NK-92 treated with Interleukin-12 subunit alpha and Interleukin-12 subunit beta, amount 100 ng/mL, for 24 hours (cell line): ENCODE measurements around the gene RBM20.

Experiments
- DNase-seq: peaks from one replicate; lab custom pipeline; 2025; lab: John Stamatoyannopoulos, UW

The RBM20 gene

DNA sequence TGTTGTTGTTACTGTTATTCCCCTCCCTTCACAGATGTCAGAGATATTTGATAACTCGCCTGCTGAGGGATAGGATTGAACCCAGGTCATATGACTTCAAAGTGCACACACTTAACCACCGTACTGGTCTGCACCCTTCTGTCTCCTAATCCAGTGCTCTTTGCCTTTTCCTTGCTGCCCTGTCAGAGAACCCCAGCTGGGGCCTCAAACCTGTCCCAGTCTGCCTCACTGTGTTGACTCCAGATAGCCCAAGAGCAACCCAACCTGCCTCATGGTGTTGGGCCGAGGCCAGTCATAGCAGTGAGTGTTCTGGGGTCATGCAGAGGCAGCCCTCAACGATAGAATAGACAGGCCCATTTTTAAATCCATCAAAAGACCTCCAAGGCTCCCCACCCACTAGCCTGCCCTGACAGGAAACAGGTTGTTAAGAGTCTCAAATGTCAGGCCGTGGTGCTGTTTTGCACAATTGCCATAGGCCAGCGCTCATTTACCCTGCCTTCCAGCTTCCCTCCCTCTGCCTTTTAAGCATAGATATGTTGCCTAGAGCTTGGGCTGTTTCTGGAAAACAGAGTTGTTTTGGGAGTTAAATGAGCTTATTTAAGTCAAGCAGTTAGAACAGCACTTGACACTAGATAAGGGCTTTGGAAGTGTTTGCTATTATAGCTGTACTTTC is 190.6 kb downstream of the RBM20 start:
- DNase-seq: no peak

DNA sequence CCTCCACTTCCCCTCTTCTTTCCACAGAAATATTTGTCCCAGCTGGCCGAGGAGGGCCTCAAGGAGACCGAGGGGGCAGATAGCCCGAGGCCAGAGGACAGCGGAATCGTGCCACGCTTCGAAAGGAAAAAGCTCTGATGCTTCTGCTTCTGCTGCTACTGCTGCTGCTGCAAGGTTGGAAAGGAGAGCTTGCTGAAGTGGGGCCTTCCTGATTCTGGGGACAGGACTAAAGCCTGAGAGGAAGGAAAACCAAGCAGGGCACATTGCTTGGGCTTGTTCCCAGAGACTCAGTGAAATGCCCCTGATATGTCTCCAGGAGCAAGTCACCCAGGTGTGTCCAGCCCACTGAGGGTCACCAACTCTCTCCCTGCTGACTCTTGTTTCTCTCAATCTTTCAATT is 191.7 kb downstream of the RBM20 start:
- DNase-seq: no peak

- DNase-seq: no peak
Measured at GRCh38 chr10:110836706-110837105, 192.6 kb downstream of the RBM20 start.

- DNase-seq: no peak
Measured at GRCh38 chr10:110837418-110838171, 193.5 kb downstream of the RBM20 start.

- DNase-seq: no peak
Measured at GRCh38 chr10:110840225-110840922, 196.2 kb downstream of the RBM20 start.

DNA sequence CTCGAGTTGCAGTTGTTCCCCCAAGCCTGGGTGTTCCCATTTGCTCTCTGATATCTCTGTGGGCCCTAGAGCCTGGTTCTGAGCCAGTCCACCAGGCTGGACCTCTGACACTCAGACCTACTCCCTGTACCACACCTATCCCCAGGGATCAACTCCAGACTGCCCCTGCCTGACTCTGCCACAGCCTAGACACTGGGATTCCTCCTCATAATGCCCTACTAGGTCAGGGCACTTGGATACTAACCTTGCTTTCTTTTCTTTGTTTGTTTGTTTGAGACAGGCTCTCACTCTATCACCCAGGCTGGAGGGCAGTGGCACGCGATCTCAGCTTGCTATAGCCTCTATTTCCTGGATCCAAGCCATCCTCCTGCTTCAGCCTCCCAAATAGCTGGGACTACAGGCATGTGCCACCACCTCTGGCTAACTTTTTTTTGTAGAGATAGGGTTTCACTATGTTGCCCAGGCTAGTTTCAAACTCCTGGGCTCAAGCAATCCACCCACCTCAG is 196.8 kb downstream of the RBM20 start:
- no peak for DNase-seq

DNA sequence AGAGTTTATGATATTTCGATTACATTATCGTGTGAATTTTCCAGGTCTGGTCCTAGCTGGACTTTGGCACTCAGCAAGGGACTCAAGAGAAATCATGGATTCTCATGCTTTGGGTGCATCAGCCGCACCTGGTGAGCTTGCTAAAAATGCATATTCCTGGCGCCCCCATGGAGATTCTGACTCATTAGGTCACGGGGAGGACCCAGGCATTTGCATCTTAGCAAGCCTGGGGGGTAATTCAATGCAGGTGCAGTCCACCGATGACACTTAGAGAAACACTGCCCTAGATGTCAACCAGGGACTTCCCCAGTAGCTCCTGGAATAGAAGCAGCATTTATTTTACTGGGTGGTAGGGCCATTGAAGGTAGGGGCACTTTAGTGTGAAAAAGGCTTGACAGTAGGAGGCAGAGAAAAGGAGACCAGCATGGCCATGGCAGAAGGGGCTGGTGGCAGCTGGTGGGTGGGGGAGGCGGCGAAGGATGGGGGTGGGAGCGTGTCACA is 197.7 kb downstream of the RBM20 start:
- DNase-seq: no peak

DNA sequence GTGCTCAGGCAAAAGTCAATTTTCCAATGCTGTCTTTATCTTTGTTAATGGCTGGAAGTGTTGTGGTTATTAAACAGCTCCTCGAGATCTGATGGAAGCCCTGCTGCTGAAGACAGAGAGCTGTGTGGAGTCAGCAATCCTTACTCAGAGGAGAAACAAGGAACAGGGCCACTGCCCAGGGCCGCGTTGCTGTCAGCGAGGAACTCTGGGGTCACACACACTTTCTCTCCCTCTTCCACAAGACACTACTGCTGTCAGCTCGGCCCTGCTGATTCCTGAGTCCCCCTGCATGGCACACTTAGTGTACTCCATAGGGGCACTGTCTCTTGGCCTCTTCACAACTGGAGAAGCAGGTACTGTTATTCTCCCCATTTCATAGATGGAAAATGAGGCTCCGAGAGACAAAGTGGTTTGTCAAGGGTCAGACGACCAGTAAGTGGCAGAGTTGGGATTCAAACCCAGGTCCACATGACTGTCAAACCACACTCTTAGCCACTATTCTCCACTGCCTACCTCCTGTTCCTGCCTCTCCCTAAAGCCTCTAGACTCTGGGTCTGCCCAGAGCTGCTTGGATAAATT is 198.3 kb downstream of the RBM20 start:
- DNase-seq: no peak

DNA sequence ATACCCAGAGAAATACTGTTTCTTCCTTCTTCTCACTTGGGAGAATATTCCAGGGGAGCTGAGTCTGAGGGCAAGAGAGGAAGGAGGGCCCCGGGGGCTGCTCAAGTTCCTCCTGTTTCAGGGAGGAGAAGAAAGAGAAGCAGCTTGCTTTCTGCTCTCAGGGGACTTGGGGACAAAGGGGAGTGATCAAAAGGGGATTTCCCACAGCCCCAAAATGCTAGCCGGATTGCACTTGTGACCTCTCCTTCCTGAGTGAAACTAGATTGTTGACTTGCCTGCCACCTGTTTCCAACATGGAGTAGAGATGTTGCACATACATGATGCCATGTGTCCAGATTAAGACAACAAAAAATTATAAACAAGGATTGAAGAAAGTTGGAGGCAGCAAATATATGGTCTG is 198.9 kb downstream of the RBM20 start:
- no peak for DNase-seq

GRCh38 chr10:110843796-110844616 is 199.9 kb downstream of the RBM20 start:
- DNase-seq: no peak

DNA sequence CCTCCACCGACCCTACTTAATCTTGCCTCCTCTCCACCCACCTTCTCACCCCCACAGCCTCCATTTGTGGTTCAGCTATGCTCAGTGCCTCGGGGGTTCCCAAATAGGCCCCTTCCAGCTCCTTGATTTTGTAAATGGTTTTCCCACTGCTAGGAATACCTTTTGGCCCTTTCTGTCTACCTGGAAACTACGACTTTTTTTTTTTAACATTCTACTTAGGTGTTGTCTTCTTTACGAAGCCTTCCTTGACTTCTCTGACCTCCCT is 200.4 kb downstream of the RBM20 start:
- no peak for DNase-seq

DNA sequence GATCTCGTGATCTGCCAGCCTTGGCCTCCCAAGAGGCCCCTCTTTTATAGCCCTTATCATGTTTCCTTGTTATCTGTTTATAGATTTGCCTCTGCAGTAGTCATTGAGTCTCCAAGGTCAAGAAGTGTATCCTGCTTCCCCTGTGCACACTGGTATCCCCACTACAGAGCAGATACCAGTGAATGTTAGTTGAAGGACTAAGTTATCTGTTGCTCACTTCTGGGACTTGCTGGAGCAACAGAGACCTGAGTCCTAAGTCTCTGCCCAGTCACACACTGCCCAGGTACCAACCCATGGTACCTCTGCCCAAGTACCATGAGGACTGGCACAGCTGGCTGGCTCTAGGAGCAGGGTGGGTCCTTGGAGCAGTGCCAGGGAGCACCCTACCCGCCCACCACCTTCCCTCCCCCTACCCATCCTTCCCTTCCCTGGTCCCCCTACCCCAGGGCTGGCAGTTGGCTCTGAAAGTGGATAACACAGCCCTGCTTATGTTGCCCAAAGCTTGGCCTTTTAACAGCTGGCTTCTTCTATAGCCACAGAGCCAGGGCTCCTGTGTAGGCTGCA is 201.1 kb downstream of the RBM20 start:
- no peak for DNase-seq

DNA sequence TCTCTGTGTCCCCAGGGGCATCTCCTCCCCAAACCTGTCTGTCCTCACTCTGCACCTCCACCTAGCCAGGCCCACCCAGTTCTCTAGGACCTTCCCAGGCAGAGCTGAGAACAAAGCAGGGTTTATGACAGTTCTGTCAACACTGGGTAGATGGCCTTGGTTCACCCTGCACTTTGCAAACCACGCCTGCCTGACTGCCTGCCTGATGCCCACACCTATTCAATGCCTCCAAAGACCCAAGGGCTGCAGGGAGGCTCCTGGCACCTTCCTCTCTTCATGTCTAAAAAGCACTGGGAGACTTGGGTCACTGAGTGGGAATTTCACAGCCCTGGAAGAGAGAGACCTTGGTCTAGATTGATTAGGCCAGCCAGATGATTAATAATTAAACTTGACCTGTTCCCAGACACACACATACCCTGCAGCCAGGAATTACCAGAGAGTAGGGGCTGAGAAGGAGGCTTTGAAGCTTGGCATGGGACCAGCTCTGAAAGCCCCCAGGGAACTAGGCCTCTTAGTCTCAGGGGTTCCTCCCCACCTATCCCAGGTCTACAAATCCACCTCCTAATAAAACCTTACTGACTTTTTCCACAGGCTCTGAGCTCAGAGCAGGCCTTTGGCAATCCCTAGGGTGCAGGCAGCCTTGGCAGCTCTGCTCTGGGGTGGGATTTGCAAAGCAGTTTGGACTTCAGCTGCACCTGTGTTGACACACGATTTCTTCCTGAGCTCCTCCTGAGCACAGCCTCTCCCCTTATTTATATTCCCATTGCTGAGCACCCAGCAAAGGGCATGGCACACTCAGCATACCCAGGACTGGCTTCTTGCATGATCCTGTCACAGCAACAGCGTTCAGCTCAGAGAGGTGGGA is 201.9 kb downstream of the RBM20 start:
- DNase-seq: no peak

- DNase-seq: no peak
Measured at GRCh38 chr10:110847374-110847773, 203.2 kb downstream of the RBM20 start.

- DNase-seq: no peak
Measured at GRCh38 chr10:110848106-110848505, 204.0 kb downstream of the RBM20 start.

GRCh38 chr10:110850099-110850498 is 206.0 kb downstream of the RBM20 start:
- DNase-seq: peak; percentile 25

DNA sequence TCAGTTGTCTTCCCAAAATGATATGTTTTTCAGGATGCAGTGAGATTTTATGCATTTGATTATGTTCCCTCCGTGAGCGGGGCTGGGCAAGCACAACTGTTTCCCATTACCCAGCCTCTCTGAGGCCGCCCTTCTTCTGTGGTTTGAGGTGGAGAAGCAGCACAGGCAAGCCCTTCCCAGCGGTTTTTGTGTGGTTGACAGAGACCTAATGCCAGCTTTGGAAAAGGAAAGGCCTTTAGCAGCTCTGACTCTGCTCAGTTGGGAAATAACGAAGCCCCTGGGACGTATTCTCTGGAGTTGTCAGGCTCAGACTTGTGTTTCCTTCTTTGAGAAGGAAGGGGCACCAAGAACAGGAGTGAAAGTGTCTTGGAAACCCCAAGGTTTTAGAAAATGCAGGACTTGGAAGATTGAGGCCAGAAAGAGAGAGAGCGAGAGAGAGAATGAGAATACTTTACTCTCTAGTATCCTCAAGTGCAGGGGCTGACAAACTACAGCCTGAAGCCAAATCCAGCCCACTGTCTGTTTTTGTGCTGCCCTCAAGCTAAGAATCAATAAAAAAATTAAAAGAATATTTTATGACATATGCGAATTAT is 207.0 kb downstream of the RBM20 start:
- DNase-seq: no peak

DNA sequence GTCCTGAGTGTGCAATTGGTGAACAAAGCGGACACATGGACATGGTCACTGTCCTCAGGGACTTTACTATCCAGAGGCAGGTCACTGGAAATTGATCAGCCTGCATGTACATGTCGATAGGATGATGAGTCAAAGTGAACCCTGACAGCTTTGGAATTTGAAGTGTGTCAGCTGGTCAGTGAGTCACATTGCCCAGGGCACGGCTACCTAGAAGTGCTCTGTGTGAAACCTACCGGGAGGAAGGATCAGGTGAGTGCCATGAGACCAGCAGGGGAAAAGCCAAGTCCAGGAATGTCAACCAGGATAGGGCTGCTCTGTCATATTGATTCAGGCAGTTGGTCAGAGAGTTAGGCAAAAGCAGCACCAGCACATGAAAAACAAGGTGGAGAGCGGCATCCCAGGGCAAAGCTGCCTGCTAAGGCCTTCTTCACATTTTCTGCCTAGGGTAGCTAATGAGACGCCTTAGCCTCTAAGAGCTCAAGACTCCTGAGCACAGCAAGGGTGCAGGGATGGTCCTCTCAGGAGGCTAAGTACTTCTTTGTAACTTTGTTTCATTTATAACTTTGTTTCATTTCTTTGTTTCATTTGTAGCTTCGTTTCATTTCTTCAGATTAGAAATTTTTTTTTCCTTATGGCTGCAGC is 208.2 kb downstream of the RBM20 start:
- peak; percentile 19 for DNase-seq

GRCh38 chr10:110852947-110853346 is 208.8 kb downstream of the RBM20 start:
- DNase-seq: no peak
